Activated CD4-positive, alpha-beta memory T cell treated with anti-CD3 and anti-CD28 coated beads, Interleukin-2, amount 10 ng/mL, durations not matched to agents 7 days and 5 days (primary cell): ENCODE data around the gene COG2. TPM values are rescaled to one million over a fixed set of nuclear protein-coding genes. Genes with fewer than 3 reads are reported as not detected.

Experiments used
- CTCF ChIA-PET: fragments of 350-600 bp; sonication (Branson Sonifier 250); formaldehyde crosslinking; loops from one replicate; lab custom pipeline; 2021; ENCODE audit warnings: antibody characterized with exemption, inconsistent platforms; lab: Charles Lee
- POLR2A ChIA-PET: fragments of 350-600 bp; sonication (Branson Sonifier 250); formaldehyde crosslinking; loops from one replicate; lab custom pipeline; 2021; ENCODE audit warnings: antibody characterized with exemption; lab: Charles Lee
- DNase-seq: peaks from one replicate; pipeline ENCODE4 v3.0.0-alpha.2; 2020
- H3K27ac Mint-ChIP-seq: one replicate; pipeline ENCODE4 v1.8.0; 2021; ENCODE audit warnings: mild to moderate bottlenecking, mixed read lengths
- H3K27me3 Mint-ChIP-seq: one replicate; pipeline ENCODE4 v1.8.0; 2021; ENCODE audit warnings: mixed read lengths
- H3K36me3 Mint-ChIP-seq: one replicate; pipeline ENCODE4 v1.8.0; 2021; ENCODE audit warnings: low read depth, mixed read lengths
- H3K4me1 Mint-ChIP-seq: one replicate; pipeline ENCODE4 v1.8.0; 2021; ENCODE audit warnings: mixed read lengths
- H3K4me3 Mint-ChIP-seq: one replicate; pipeline ENCODE4 v1.8.0; 2021; ENCODE audit warnings: mild to moderate bottlenecking, mixed read lengths
- H3K9me3 Mint-ChIP-seq: one replicate; pipeline ENCODE4 v1.8.0; 2021; ENCODE audit warnings: mixed read lengths
- total RNA-seq, 2 experiments: library from RNA; stranded (reverse); gene quantifications; one replicate each; pipeline ENCODE4 v1.2.3, GENCODE V29; 2021

The COG2 gene
- total RNA-seq, 2 experiments from 2014 or later: 22.3 to 29.1 TPM

- H3K36me3 Mint-ChIP-seq: no peaks in the 10 kb centered on the region
- peaks cover 6% of the 10 kb centered on the region for H3K9me3 Mint-ChIP-seq
- H3K4me3 Mint-ChIP-seq: no peak overlapping the region
- H3K4me1 Mint-ChIP-seq: no peaks in the 10 kb centered on the region
- CTCF ChIA-PET: no interaction called here
- H3K27ac Mint-ChIP-seq: no peak overlapping the region
- H3K27me3 Mint-ChIP-seq: peaks cover 10% of the 10 kb centered on the region
- POLR2A ChIA-PET: no interaction called here
- DNase-seq: no peak
Measured at GRCh38 chr1:230725256-230726012, 83.2 kb downstream of the COG2 start.

GRCh38 chr1:230728710-230729392, 86.6 kb downstream of the COG2 start:
- no peaks in the 10 kb centered on the region for H3K9me3 Mint-ChIP-seq
- CTCF ChIA-PET: interaction anchor here (1.2 kb wide), 1 partner anchor 85 kb away, joined by 3 read pairs; no protein-coding TSS in a partner anchor
- no peak overlapping the region for H3K27ac Mint-ChIP-seq
- DNase-seq: no peak
- no peak overlapping the region for H3K4me3 Mint-ChIP-seq
- no peaks in the 10 kb centered on the region for H3K4me1 Mint-ChIP-seq
- POLR2A ChIA-PET: no interaction called here
- H3K27me3 Mint-ChIP-seq: peaks cover 5% of the 10 kb centered on the region
- no peaks in the 10 kb centered on the region for H3K36me3 Mint-ChIP-seq

GRCh38 chr1:230730977-230731376, 88.7 kb downstream of the COG2 start:
- POLR2A ChIA-PET: no interaction called here
- Mint-ChIP-seq H3K4me3 (no peak overlapping the region), H3K36me3 (no peaks in the 10 kb centered on the region), H3K27me3 (peaks cover 5% of the 10 kb centered on the region), H3K4me1 (no peaks in the 10 kb centered on the region), H3K27ac (no peak overlapping the region), H3K9me3 (no peaks in the 10 kb centered on the region)
- DNase-seq: no peak
- CTCF ChIA-PET: no interaction called here

- no peaks in the 10 kb centered on the region for H3K36me3 Mint-ChIP-seq
- H3K27me3 Mint-ChIP-seq: peaks cover 4% of the 10 kb centered on the region
- H3K4me3 Mint-ChIP-seq: no peak overlapping the region
- POLR2A ChIA-PET: no interaction called here
- no peak for DNase-seq
- no peak overlapping the region for H3K27ac Mint-ChIP-seq
- CTCF ChIA-PET: no interaction called here
- no peaks in the 10 kb centered on the region for H3K4me1 Mint-ChIP-seq
- no peaks in the 10 kb centered on the region for H3K9me3 Mint-ChIP-seq
Measured at GRCh38 chr1:230735447-230735846, 93.2 kb downstream of the COG2 start.

GRCh38 chr1:230737622-230738262, 95.5 kb downstream of the COG2 start:
- CTCF ChIA-PET: no interaction called here
- H3K4me1 Mint-ChIP-seq: no peaks in the 10 kb centered on the region

GRCh38 chr1:230739564-230740290, 97.4 kb downstream of the COG2 start:
- ChIA-PET POLR2A (no interaction called here), CTCF (no interaction called here)
- H3K9me3 Mint-ChIP-seq: no peaks in the 10 kb centered on the region
- H3K27ac Mint-ChIP-seq: no peak overlapping the region
- no peak overlapping the region for H3K4me3 Mint-ChIP-seq
- H3K27me3 Mint-ChIP-seq: peaks cover 4% of the 10 kb centered on the region
- H3K4me1 Mint-ChIP-seq: no peaks in the 10 kb centered on the region
- no peak for DNase-seq
- no peaks in the 10 kb centered on the region for H3K36me3 Mint-ChIP-seq

More at GRCh38 chr1:230737622-230738262, 95.5 kb downstream of the COG2 start:
- no peaks in the 10 kb centered on the region for H3K9me3 Mint-ChIP-seq
- POLR2A ChIA-PET: no interaction called here
- no peaks in the 10 kb centered on the region for H3K36me3 Mint-ChIP-seq
- peaks cover 4% of the 10 kb centered on the region for H3K27me3 Mint-ChIP-seq
- no peak overlapping the region for H3K4me3 Mint-ChIP-seq
- no peak overlapping the region for H3K27ac Mint-ChIP-seq
- no peak for DNase-seq

Other genes with a start within 250 kb of the COG2 start
- not detected for gene PGBD5, start 216.1 kb upstream of the COG2 start, total RNA-seq
- gene AGT, start 71.6 kb downstream of the COG2 start, total RNA-seq: not detected
- not detected for gene CAPN9, start 104.9 kb downstream of the COG2 start, total RNA-seq
- 1 to 10 TPM; 1.7 TPM for gene C1orf198, start 226.0 kb downstream of the COG2 start, total RNA-seq